ENCODE measurements around the gene CEMIP. TPM values are rescaled to one million over a fixed set of nuclear protein-coding genes. Genes with fewer than 3 reads are reported as not detected.
A peak's percentile ranks its signal among the peaks of the same experiment; 100 is the strongest.

The CEMIP gene
- total RNA-seq, 2 donors from 2014 or later, result 1.1 to 1.2 TPM

GRCh38 chr15:80820092-80820491, 40.9 kb downstream of the CEMIP start:
- Histone ChIP-seq H3K4me3 (no peak overlapping the region), H3K9me3 (no peaks in the 10 kb centered on the region), H3K36me3 (no peaks in the 10 kb centered on the region), H3K27me3 (replicated peaks; ENCODE audit: insufficient read depth) (no peaks in the 10 kb centered on the region), H3K4me1 (ENCODE audit: control insufficient read depth in 1 of 2, low read depth in 2 of 2) (peaks cover 27 to 40% of the 10 kb centered on the region in 2 donors), H3K27ac (peak overlapping the region; percentile 29 to 54)
- ATAC-seq (ENCODE audit: insufficient number of reproducible peaks, low FRiP score, low read depth), result peak; percentile 89
- no peak for DNase-seq (ENCODE audit: low spot score)
- no peak for TF ChIP-seq CTCF (IDR thresholded peaks at IDR 0.05)

- no peak for TF ChIP-seq CTCF (IDR thresholded peaks at IDR 0.05)
- Histone ChIP-seq H3K9me3 (no peaks in the 10 kb centered on the region), H3K36me3 (no peaks in the 10 kb centered on the region), H3K27ac (no peak overlapping the region), H3K4me1 (ENCODE audit: control insufficient read depth in 1 of 2, low read depth in 2 of 2) (peaks cover 20 to 28% of the 10 kb centered on the region in 2 donors), H3K4me3 (no peak overlapping the region), H3K27me3 (replicated peaks; ENCODE audit: insufficient read depth) (no peaks in the 10 kb centered on the region)
- DNase-seq (ENCODE audit: low spot score), result no peak
- ATAC-seq (ENCODE audit: insufficient number of reproducible peaks, low FRiP score, low read depth), result no peak
These were observed 43.1 kb downstream of the CEMIP start for GRCh38 chr15:80822256-80822655.

GRCh38 chr15:80822676-80823075, 43.5 kb downstream of the CEMIP start:
- Histone ChIP-seq H3K4me1 (ENCODE audit: control insufficient read depth in 1 of 2, low read depth in 2 of 2) (peaks cover 20 to 28% of the 10 kb centered on the region in 2 donors), H3K36me3 (no peaks in the 10 kb centered on the region), H3K4me3 (no peak overlapping the region), H3K27ac (no peak overlapping the region), H3K9me3 (no peaks in the 10 kb centered on the region), H3K27me3 (replicated peaks; ENCODE audit: insufficient read depth) (no peaks in the 10 kb centered on the region)
- TF ChIP-seq CTCF (IDR thresholded peaks at IDR 0.05), result no peak
- DNase-seq (ENCODE audit: low spot score) (no peak), ATAC-seq (ENCODE audit: insufficient number of reproducible peaks, low FRiP score, low read depth) (no peak)

GRCh38 chr15:80823120-80823519, 44.0 kb downstream of the CEMIP start:
- no peak for DNase-seq (ENCODE audit: low spot score)
- Histone ChIP-seq H3K27me3 (replicated peaks; ENCODE audit: insufficient read depth) (no peaks in the 10 kb centered on the region), H3K27ac (no peak overlapping the region), H3K36me3 (no peaks in the 10 kb centered on the region), H3K9me3 (no peaks in the 10 kb centered on the region), H3K4me3 (no peak overlapping the region), H3K4me1 (ENCODE audit: control insufficient read depth in 1 of 2, low read depth in 2 of 2) (peaks cover 20 to 25% of the 10 kb centered on the region in 2 donors)
- no peak for TF ChIP-seq CTCF (IDR thresholded peaks at IDR 0.05)
- no peak for ATAC-seq (ENCODE audit: insufficient number of reproducible peaks, low FRiP score, low read depth)

GRCh38 chr15:80823995-80824394, 44.8 kb downstream of the CEMIP start:
- no peak for TF ChIP-seq CTCF (IDR thresholded peaks at IDR 0.05)
- no peak for DNase-seq (ENCODE audit: low spot score)
- Histone ChIP-seq H3K36me3 (no peaks in the 10 kb centered on the region), H3K4me3 (no peak overlapping the region), H3K4me1 (ENCODE audit: control insufficient read depth in 1 of 2, low read depth in 2 of 2) (peaks cover 14 to 16% of the 10 kb centered on the region in 2 donors), H3K27me3 (replicated peaks; ENCODE audit: insufficient read depth) (no peaks in the 10 kb centered on the region), H3K27ac (no peak overlapping the region), H3K9me3 (no peaks in the 10 kb centered on the region)
- no peak for ATAC-seq (ENCODE audit: insufficient number of reproducible peaks, low FRiP score, low read depth)

Data from thoracic aorta (tissue), 2 donors.